HTR-8/SVneo (cell line): Measurements from ENCODE around the gene INPP5D.
"Not testable (repeated sequence)": the region's sequence is repeated elsewhere in the genome, so short reads cannot be mapped to it uniquely, and the experiment has no call there.

ENCODE experiments used
- DNase-seq: peaks from one replicate; pipeline ENCODE4 v3.0.0; 2011; ENCODE audit warnings: low spot score, mixed read lengths; ENCODE audit not compliant: insufficient read length
- FAIRE-seq: peaks from 2 replicates; lab custom pipeline; 2011; peaks lifted over from hg19 to GRCh38; lab: Jason Lieb, UNC

INPP5D gene

GRCh38 chr2:233108611-233109490 lies 48.7 kb downstream of the INPP5D start:
- no peak for FAIRE-seq
- no peak for DNase-seq

- no peak for FAIRE-seq
- no peak for DNase-seq
These were observed 51.3 kb downstream of the INPP5D start for GRCh38 chr2:233111427-233111826.

GRCh38 chr2:233112329-233112728 lies 52.2 kb downstream of the INPP5D start:
- no peak for FAIRE-seq
- DNase-seq, result no peak

GRCh38 chr2:233112776-233113452 lies 52.8 kb downstream of the INPP5D start:
- no peak for DNase-seq
- FAIRE-seq, result no peak

- FAIRE-seq, result no peak
These were observed 54.3 kb downstream of the INPP5D start for GRCh38 chr2:233114421-233114861.

GRCh38 chr2:233115121-233115520 lies 55.0 kb downstream of the INPP5D start:
- FAIRE-seq, result no peak
- DNase-seq, result no peak

More at GRCh38 chr2:233114421-233114861, 54.3 kb downstream of the INPP5D start:
- no peak for DNase-seq

GRCh38 chr2:233115741-233116140 lies 55.6 kb downstream of the INPP5D start:
- no peak for FAIRE-seq
- no peak for DNase-seq

GRCh38 chr2:233116946-233117345 lies 56.8 kb downstream of the INPP5D start:
- FAIRE-seq, result no peak
- no peak for DNase-seq

- FAIRE-seq, result no peak
These were observed 57.2 kb downstream of the INPP5D start for GRCh38 chr2:233117351-233117750.

GRCh38 chr2:233117811-233118647 lies 57.9 kb downstream of the INPP5D start:
- FAIRE-seq (no peak), DNase-seq (no peak)

More at GRCh38 chr2:233117351-233117750, 57.2 kb downstream of the INPP5D start:
- DNase-seq, result no peak

- DNase-seq (no peak), FAIRE-seq (no peak)
These were observed 58.5 kb downstream of the INPP5D start for GRCh38 chr2:233118648-233119000.

- FAIRE-seq (no peak), DNase-seq (no peak)
These were observed 59.0 kb downstream of the INPP5D start for GRCh38 chr2:233119123-233119522.

GRCh38 chr2:233119806-233120205 lies 59.7 kb downstream of the INPP5D start:
- DNase-seq (no peak), FAIRE-seq (no peak)

- DNase-seq, result no peak
These were observed 60.3 kb downstream of the INPP5D start for GRCh38 chr2:233120459-233120858.

GRCh38 chr2:233121856-233122255 lies 61.7 kb downstream of the INPP5D start:
- FAIRE-seq (no peak), DNase-seq (no peak)

More at GRCh38 chr2:233120459-233120858, 60.3 kb downstream of the INPP5D start:
- no peak for FAIRE-seq

GRCh38 chr2:233122541-233122940 lies 62.4 kb downstream of the INPP5D start:
- DNase-seq (no peak), FAIRE-seq (no peak)

- not testable (repeated sequence) for DNase-seq, FAIRE-seq
These were observed 63.4 kb downstream of the INPP5D start for GRCh38 chr2:233123576-233123975.

- FAIRE-seq (no peak), DNase-seq (no peak)
These were observed 64.4 kb downstream of the INPP5D start for GRCh38 chr2:233124421-233125080.

- FAIRE-seq, result no peak
- no peak for DNase-seq
These were observed 65.4 kb downstream of the INPP5D start for GRCh38 chr2:233125455-233126065.
